Activated CD4-positive, alpha-beta T cell treated with anti-CD3 and anti-CD28 coated beads for 4 hours (primary cell): ENCODE results near the gene MYH11.

Experiments used
- DNase-seq, 2 donors: peaks; one replicate each; pipeline ENCODE4 v3.0.0-alpha.2; 2020

MYH11 gene

GRCh38 chr16:15856901-15857698 lies at the start of gene MYH11:
TSS of gene MYH11 (minus strand) at chr16:15857028. CDS start at chr16:15838252, 18,776 bp downstream.
- DNase-seq: no peak

DNA sequence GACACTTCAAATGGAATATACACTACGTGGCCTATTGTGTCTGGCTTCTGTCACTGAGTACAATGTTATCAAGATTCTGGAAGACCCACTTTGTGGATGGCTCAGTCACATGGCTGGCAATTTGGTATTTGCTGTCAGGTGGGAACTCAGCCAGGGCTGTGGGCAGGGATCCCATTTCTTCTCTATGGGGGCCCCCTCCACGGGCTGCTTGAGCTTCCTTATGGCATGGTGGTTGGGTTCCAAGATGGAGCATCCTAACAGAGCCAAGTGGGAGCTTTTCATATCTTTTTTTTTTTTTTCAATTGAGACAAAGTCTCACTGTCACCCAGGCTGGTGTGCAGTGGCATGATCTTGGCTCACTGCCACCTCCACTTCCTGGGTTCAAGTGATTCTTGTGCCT lies 49.6 kb upstream of the MYH11 start:
- DNase-seq: no peak

- DNase-seq: no peak
These were observed 47.1 kb upstream of the MYH11 start for GRCh38 chr16:15903960-15904359.

DNA sequence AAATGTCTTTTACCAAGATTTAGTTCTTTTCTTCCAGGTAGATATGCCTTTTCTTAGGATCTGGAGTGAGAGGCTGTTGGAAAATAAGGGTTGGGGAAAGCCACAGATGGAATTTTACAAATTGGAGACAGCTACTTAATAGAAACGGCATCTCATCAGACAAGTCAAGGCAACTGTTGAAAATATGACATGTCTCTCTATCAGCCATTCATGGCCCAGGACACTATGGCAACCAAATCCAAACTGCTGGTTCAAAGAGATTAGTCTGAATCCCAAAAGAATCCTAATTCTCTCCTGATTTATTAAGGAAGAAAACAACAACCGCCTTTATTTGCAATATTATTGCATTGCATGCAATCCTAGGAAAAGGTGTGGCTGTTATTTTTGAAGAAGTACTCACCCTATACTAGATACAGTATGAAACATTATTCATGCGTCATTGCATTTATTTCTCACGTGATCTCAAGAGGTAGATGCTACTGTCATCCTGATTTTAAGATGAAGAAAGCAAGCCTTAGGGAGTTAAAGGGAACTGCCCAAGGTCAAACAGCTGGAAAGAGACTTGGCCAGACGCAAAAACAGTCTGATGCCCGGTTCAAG lies 44.2 kb upstream of the MYH11 start:
- DNase-seq: no peak

- DNase-seq: no peak
These were observed 43.5 kb upstream of the MYH11 start for GRCh38 chr16:15900357-15900756.

GRCh38 chr16:15899538-15900100 lies 42.8 kb upstream of the MYH11 start:
- DNase-seq: no peak

GRCh38 chr16:15898654-15899053 lies 41.8 kb upstream of the MYH11 start:
- no peak for DNase-seq

- DNase-seq: no peak
These were observed 41.0 kb upstream of the MYH11 start for GRCh38 chr16:15897834-15898254.

DNA sequence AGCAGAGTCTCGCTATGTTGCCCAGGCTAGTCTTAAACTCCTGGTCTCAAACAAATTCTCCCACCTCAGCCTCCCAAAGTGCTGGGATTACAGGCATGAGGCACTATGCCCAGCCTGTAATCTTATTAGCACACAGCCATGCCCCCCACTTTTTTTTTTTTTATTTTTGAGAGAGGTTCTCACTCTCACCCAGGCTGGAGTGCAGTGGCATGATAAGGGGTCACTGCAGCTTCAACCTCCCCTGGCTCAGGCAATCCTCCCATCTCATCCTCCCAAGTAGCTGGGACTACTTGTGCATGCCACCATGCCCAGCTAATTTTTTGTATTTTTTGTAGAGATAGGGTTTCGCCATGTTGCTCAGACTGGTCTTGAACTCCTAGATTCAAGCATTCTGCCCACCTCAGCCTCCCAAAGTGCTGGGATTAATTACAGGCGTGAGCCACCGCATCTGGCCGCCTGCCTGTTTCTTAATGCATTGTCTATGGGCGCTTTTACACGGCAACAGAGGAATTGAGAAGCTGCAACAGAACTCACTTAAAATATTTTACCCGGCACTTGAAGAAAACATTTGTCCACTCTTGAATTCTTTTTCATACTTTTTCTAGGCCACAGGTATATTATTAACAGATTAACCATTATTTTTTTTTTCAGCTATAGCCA lies 40.4 kb upstream of the MYH11 start:
- no peak for DNase-seq

GRCh38 chr16:15894571-15895374 lies 37.9 kb upstream of the MYH11 start:
- DNase-seq: no peak

- no peak for DNase-seq
These were observed 34.7 kb upstream of the MYH11 start for GRCh38 chr16:15891508-15891907.

DNA sequence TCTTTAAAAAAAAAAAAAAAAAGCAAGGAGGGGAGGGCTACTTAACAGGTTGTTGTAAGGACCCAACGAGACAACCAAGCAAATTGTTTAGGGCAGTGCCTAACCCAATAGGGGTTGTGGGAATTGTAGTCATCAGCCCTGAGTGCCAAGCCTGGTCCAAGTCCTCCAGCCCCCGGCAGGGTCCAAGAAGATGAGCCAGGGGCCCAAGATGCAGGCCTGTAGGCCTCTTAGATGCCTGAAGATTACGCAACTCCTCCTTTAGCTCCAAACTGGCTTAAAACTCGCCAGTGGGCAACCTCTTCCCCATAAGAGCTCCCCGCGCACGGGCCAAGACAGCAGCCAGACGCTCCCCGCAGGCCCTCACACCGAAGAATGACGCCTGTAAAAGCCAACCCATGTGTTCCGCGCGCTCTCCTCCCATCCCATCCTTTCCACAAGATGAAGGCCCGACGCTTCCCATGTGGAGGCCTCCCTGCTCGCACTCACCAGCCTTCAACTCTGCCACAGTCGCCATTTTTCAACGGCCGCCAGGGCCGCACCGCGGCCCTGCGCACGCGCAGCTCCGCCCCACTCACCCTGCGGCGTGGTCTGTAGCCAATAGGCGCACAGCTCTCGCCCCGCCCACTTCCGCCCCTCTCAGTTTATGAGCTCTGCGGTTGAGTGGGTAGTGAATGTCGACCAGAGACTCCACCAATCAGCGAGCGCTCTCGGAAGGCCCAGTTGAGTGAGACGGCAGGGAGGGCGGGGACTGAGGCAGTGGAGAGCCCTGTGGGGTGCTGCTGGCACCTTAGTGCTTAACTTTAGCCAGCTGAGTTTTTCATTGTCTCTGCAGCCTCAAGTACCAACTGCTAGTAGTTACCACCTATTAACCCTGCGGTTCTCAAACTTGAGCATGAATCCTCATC lies 31.5 kb upstream of the MYH11 start, which contains the start of gene CEP20:
Gene CEP20, minus strand, starts transcription at position 532 of the 905 bp plus-strand sequence. Its CDS starts 18 bp downstream, at position 514.
- peak; percentile 100 for DNase-seq

GRCh38 chr16:15887283-15887682 lies 30.5 kb upstream of the MYH11 start:
- DNase-seq: no peak

GRCh38 chr16:15886078-15886477 lies 29.2 kb upstream of the MYH11 start:
- no peak for DNase-seq

GRCh38 chr16:15885560-15886001 lies 28.8 kb upstream of the MYH11 start:
- no peak for DNase-seq

- no peak for DNase-seq
These were observed 25.7 kb upstream of the MYH11 start for GRCh38 chr16:15882563-15882962.

DNA sequence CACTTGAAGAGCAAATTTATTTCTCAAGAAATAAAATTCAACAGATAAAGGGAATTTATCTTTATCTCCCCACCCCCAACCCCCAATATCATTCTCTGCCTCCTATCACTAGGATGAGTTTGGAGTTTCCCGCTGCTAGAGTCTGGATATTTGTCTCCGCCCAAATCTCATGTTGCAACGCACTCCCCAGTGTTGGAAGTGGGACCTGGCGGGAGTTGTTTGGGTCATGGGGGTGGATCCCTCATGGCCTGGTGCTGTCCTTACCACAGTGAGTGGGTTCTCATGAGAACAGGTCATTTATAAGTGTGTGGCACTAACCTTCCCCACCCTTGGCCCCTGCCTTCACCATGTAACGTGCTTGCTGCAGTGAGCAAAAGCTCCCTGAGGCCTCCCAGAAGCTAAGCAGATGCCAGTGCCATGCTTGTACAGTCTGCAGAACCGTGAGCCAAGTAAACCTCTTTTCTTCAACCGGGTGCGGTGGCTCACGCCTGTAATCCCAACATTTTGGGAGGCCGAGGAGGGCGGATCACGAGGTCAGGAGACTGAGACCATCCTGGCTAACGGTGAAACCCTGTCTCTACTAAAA lies 25.1 kb upstream of the MYH11 start:
- no peak for DNase-seq

DNA sequence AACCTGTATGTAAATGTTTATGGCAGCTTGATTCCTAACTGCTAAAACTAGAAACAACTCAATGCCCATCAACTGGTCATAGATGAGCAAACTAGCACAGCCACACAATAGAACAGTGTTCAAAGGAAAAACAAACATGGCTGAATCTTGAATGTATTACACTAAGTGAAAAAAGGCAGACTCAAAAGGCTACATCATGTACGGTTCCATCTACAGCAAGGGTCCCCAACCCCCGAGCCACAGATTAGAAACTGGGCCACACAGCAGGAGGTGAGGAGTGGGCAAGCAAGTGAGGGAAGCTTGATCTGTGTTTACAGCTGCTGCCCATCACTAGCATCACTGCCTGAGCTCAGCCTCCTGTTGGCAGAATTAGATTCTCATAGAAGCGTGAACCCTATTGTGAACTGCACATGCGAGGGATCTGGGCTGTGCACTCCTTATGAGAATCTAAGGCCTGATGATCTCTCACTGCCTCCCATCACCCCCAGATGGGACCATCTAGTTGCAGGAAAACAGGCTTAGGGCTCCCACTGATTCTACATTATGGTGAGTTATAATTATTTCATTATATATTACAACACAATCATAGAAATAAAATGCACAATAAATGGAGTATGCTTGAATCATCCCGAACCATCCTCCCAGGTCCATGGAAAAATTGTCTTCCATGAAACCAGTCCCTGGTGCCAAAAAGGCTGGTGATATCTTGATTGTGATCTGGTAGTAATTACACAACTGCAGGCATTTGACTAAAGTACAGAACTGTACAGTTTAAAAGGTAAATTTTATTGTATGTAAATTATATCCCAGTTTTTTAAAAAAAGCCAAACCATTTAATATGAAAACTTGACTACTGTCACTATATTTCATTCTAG lies 23.8 kb upstream of the MYH11 start:
- DNase-seq: no peak

- no peak for DNase-seq
These were observed 22.5 kb upstream of the MYH11 start for GRCh38 chr16:15879255-15879811.

DNA sequence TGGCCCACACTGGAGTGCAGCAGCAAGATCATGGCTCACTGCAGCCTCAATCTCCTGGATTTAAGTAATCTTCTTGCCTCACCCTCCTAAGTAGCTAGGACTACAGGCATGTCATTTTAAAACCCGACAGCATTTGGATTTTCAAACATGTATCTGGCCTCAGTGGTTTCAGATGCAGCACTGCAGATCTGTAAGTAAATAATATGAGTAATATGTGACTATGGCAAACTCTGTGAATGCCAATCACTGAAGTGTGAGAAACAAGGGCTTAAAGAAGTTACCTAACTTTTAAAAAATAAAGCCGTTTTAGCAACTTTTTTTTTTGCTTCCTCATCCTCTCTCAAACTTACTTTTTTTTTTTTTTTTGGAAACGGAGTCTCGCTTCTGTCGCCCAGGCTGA lies 19.7 kb upstream of the MYH11 start:
- no peak for DNase-seq
